HEK293 (cell line): ENCODE measurements around the gene SCYL1.

Source experiments
- CTCF ChIA-PET: fragments of 350-600 bp; formaldehyde crosslinking; extraction: SDS; loops from one replicate; lab custom pipeline; 2021; ENCODE audit warnings: antibody characterized with exemption; lab: Yijun Ruan, JAX
- POLR2A ChIA-PET: fragments of 300-600 bp; formaldehyde crosslinking; extraction: SDS; loops from one replicate; lab custom pipeline; 2020; ENCODE audit warnings: antibody characterized with exemption, inconsistent platforms; lab: Yijun Ruan, JAX
- H3K27ac ChIP-seq: fragments of 200-500 bp; sonication (Bioruptor generic); 2 replicates; pipeline ENCODE4 v1.5.1; 2014; ENCODE audit warnings: low read depth, low read length, control low read depth, inconsistent platforms; ENCODE audit errors: extremely low read depth
- H3K36me3 ChIP-seq, 2 experiments: fragments of 200-500 bp in 1 of 2; sonication (Bioruptor generic) in 1 of 2; 1 replicate in 1 of 2; 2 replicates in 1 of 2; pipeline ENCODE4 v1.5.1; 2014 to 2017; ENCODE audit warnings: inconsistent platforms in 2 of 2, low read length in 2 of 2; ENCODE audit not compliant: control insufficient read depth in 2 of 2, insufficient read depth in 1 of 2
- H3K4me1 ChIP-seq: fragments of 200-500 bp; sonication (Bioruptor generic); 2 replicates; pipeline ENCODE4 v1.5.1; 2014; ENCODE audit warnings: mild to moderate bottlenecking, low read length, inconsistent platforms; ENCODE audit not compliant: control insufficient read depth, insufficient read depth
- H3K4me3 ChIP-seq: 2 replicates; pipeline ENCODE4 v1.5.1; 2011; ENCODE audit warnings: low read depth, mild to moderate bottlenecking, control low read depth, low read length, moderate library complexity
- H3K9me3 ChIP-seq: fragments of 200-500 bp; sonication (Bioruptor generic); 2 replicates; pipeline ENCODE4 v1.5.1; 2014; ENCODE audit warnings: low read depth, low read length, inconsistent platforms; ENCODE audit not compliant: control insufficient read depth, insufficient read depth
- FEZF1 ChIP-seq: fragments of 450-650 bp; formaldehyde crosslinking; IDR thresholded peaks from 2 replicates; pipeline ENCODE4 v1.5.1; 2016; ENCODE audit warnings: missing biosample characterization, missing genetic modification characterization
- KLF10 ChIP-seq: fragments of 450-650 bp; IDR thresholded peaks from 2 replicates; pipeline ENCODE4 v1.5.1; 2018; ENCODE audit warnings: missing biosample characterization, mild to moderate bottlenecking, missing genetic modification characterization
- REPIN1 ChIP-seq: fragments of 450-650 bp; formaldehyde crosslinking; IDR thresholded peaks from 2 replicates; pipeline ENCODE4 v1.5.1; 2017; ENCODE audit warnings: missing biosample characterization, missing genetic modification characterization, low read depth
- SETDB1 ChIP-seq: IDR thresholded peaks from one replicate; pipeline ENCODE4 v1.6.1; 2017; ENCODE audit warnings: mild to moderate bottlenecking, low read length, moderate library complexity, mixed read lengths; ENCODE audit not compliant: insufficient read length
- TCF7L2 ChIP-seq: IDR thresholded peaks from 2 replicates; pipeline ENCODE4 v1.6.1; 2011; ENCODE audit warnings: low read depth, mild to moderate bottlenecking, inconsistent platforms, low read length, moderate library complexity, borderline replicate concordance
- ZFP69B ChIP-seq: fragments of 450-650 bp; formaldehyde crosslinking; IDR thresholded peaks from 2 replicates; pipeline ENCODE4 v1.5.1; 2016; ENCODE audit warnings: missing biosample characterization, missing genetic modification characterization
- ZNF19 ChIP-seq: fragments of 450-650 bp; formaldehyde crosslinking; IDR thresholded peaks from 2 replicates; pipeline ENCODE4; 2016; ENCODE audit warnings: missing biosample characterization, missing genetic modification characterization, low read depth
- ZNF354C ChIP-seq: fragments of 450-650 bp; formaldehyde crosslinking; IDR thresholded peaks from 2 replicates; pipeline ENCODE4 v1.5.1; 2016; ENCODE audit warnings: missing biosample characterization, missing genetic modification characterization, low read depth, borderline replicate concordance
- ZNF391 ChIP-seq: fragments of 450-650 bp; formaldehyde crosslinking; IDR thresholded peaks from 2 replicates; pipeline ENCODE4 v1.5.1; 2016; ENCODE audit warnings: low read depth, missing biosample characterization, missing genetic modification characterization, borderline replicate concordance
- ZNF394 ChIP-seq: fragments of 450-650 bp; formaldehyde crosslinking; IDR thresholded peaks from 2 replicates; pipeline ENCODE4 v1.5.1; 2016; ENCODE audit warnings: missing biosample characterization, missing genetic modification characterization, mild to moderate bottlenecking, moderate library complexity, borderline replicate concordance
- ZNF510 ChIP-seq: fragments of 450-650 bp; formaldehyde crosslinking; IDR thresholded peaks from 2 replicates; pipeline ENCODE4 v1.5.1; 2018; ENCODE audit warnings: mild to moderate bottlenecking, missing genetic modification characterization, missing biosample characterization; ENCODE audit not compliant: insufficient replicate concordance
- ZNF529 ChIP-seq: fragments of 450-650 bp; formaldehyde crosslinking; IDR thresholded peaks from 2 replicates; pipeline ENCODE4 v1.5.1; 2017; ENCODE audit warnings: missing genetic modification characterization, missing biosample characterization; ENCODE audit not compliant: insufficient replicate concordance
- ZNF544 ChIP-seq: fragments of 450-650 bp; formaldehyde crosslinking; IDR thresholded peaks from 2 replicates; pipeline ENCODE4 v1.5.0; 2017; ENCODE audit warnings: missing biosample characterization, missing genetic modification characterization
- ZNF548 ChIP-seq: fragments of 450-650 bp; formaldehyde crosslinking; IDR thresholded peaks from 2 replicates; pipeline ENCODE4 v1.5.1; 2016; ENCODE audit warnings: missing biosample characterization, missing genetic modification characterization
- ZNF561 ChIP-seq: fragments of 450-650 bp; IDR thresholded peaks from 2 replicates; pipeline ENCODE4 v1.5.1; 2018; ENCODE audit warnings: missing biosample characterization, missing genetic modification characterization, borderline replicate concordance
- ZNF624 ChIP-seq: fragments of 450-650 bp; formaldehyde crosslinking; IDR thresholded peaks from 2 replicates; pipeline ENCODE4 v1.5.1; 2017; ENCODE audit warnings: missing biosample characterization, missing genetic modification characterization
- ZNF629 ChIP-seq: fragments of 450-650 bp; formaldehyde crosslinking; IDR thresholded peaks from 2 replicates; pipeline ENCODE4 v1.5.1; 2017; ENCODE audit warnings: missing biosample characterization, missing genetic modification characterization
- ZNF658 ChIP-seq: fragments of 450-650 bp; formaldehyde crosslinking; IDR thresholded peaks from 2 replicates; pipeline ENCODE4; 2016; ENCODE audit warnings: missing biosample characterization, missing genetic modification characterization
- ZSCAN30 ChIP-seq: fragments of 450-650 bp; IDR thresholded peaks from 2 replicates; pipeline ENCODE4 v1.5.1; 2018; ENCODE audit warnings: missing biosample characterization, mild to moderate bottlenecking, missing genetic modification characterization, moderate library complexity
- TF ChIP-seq, protein P1 (sequence below): fragments of 450-650 bp; formaldehyde crosslinking; IDR thresholded peaks from 2 replicates; pipeline ENCODE4 v1.5.1; 2016; ENCODE audit warnings: missing biosample characterization, missing genetic modification characterization
- TF ChIP-seq, protein P2 (sequence below): fragments of 450-650 bp; formaldehyde crosslinking; IDR thresholded peaks from 2 replicates; pipeline ENCODE4 v1.5.1; 2016; ENCODE audit warnings: missing biosample characterization, missing genetic modification characterization
- TF ChIP-seq, protein P3 (sequence below): fragments of 450-650 bp; formaldehyde crosslinking; IDR thresholded peaks from 2 replicates; pipeline ENCODE4 v1.5.1; 2016; ENCODE audit warnings: missing biosample characterization, missing genetic modification characterization
- TF ChIP-seq, protein P4 (sequence below): fragments of 450-650 bp; formaldehyde crosslinking; IDR thresholded peaks from 2 replicates; pipeline ENCODE4 v1.5.1; 2017; ENCODE audit warnings: missing biosample characterization, missing genetic modification characterization

The SCYL1 gene

DNA sequence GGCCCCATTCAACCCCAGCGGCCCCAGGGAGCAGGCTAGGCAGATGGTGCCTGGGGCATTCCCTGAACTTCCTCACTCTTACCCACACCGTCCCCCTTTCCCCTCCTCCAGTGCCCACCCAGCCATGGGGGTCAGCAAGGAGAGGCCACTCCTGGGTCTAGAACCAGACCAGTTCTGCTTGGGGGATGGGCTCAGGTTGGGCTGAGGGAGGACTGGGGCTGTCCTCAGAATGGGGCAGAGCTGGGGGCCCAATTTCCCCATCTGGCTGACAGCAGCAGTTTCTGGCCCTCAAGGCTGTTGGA lies 12.4 kb downstream of the SCYL1 start:
- TF ChIP-seq, protein P1, sequence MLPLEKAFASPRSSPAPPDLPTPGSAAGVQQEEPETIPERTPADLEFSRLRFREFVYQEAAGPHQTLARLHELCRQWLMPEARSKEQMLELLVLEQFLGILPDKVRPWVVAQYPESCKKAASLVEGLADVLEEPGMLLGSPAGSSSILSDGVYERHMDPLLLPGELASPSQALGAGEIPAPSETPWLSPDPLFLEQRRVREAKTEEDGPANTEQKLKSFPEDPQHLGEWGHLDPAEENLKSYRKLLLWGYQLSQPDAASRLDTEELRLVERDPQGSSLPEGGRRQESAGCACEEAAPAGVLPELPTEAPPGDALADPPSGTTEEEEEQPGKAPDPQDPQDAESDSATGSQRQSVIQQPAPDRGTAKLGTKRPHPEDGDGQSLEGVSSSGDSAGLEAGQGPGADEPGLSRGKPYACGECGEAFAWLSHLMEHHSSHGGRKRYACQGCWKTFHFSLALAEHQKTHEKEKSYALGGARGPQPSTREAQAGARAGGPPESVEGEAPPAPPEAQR (tag by site-specific recombination), result no peak
- TF ChIP-seq KLF10 (tag by site-specific recombination) (no peak), ZNF391 (tag by site-specific recombination) (no peak), ZSCAN30 (tag by site-specific recombination) (no peak), FEZF1 (tag by site-specific recombination) (no peak), TCF7L2 (no peak), ZNF548 (tag by site-specific recombination) (no peak), ZNF561 (tag by site-specific recombination) (no peak)
- Histone ChIP-seq H3K4me3 (no peak overlapping the region), H3K36me3 (peaks cover 6 to 80% of the 10 kb centered on the region in 2 experiments; a peak in 2 of 3 replicates), H3K27ac (no peak overlapping the region), H3K4me1 (peaks cover 3% of the 10 kb centered on the region; the same call in 1 of the 2 replicates), H3K9me3 (no peaks in the 10 kb centered on the region)
- ChIA-PET POLR2A (interaction anchor here (0.5 to 2.9 kb wide), 7 partner anchors 9 to 514 kb away, joined by 3 to 12 read pairs (median 5); partner anchors contain the start of gene ZNRD2), CTCF (interaction anchor here (0.7 to 1.1 kb wide), 2 partner anchors 51 to 57 kb away, joined by 3 to 4 read pairs; no protein-coding TSS in a partner anchor)

DNA sequence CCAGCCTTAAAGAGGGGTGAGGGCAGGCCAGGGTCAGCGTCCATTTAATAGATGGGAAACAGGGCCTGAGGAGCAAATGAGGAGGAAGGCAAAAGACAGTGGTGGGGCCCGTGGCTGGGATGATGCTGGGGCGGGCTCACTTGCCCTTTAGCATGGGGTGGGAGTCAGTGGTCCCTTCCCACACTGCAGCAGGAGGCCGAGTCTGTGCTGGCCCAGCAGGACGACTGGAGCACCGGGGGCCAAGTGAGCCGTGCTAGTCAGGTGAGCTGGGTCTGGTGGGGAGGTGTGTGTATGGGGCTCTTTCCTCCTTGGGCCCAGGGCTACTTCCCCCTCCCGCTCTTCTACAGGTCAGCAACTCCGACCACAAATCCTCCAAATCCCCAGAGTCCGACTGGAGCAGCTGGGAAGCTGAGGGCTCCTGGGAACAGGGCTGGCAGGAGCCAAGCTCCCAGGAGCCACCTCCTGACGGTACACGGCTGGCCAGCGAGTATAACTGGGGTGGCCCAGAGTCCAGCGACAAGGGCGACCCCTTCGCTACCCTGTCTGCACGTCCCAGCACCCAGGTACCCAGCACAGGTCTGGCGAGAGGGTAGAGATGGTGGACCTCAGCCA lies 12.8 kb downstream of the SCYL1 start:
- H3K27ac ChIP-seq, result no peak overlapping the region
- TF ChIP-seq, protein P2, sequence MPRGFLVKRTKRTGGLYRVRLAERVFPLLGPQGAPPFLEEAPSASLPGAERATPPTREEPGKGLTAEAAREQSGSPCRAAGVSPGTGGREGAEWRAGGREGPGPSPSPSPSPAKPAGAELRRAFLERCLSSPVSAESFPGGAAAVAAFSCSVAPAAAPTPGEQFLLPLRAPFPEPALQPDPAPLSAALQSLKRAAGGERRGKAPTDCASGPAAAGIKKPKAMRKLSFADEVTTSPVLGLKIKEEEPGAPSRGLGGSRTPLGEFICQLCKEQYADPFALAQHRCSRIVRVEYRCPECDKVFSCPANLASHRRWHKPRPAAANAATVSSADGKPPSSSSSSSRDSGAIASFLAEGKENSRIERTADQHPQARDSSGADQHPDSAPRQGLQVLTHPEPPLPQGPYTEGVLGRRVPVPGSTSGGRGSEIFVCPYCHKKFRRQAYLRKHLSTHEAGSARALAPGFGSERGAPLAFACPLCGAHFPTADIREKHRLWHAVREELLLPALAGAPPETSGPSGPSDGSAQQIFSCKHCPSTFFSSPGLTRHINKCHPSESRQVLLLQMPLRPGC, result no peak
- peak; percentile 76; the same call in 1 of the 2 replicates for TF ChIP-seq ZNF394 (tag by site-specific recombination)
- ChIA-PET POLR2A (interaction anchor here (0.5 to 2.9 kb wide), 4 partner anchors 11 to 99 kb away, joined by 3 to 12 read pairs (median 8); partner anchors contain the start of gene ZNRD2), CTCF (interaction anchor here (1.0 to 1.1 kb wide), 2 partner anchors 34 to 56 kb away, joined by 3 to 4 read pairs; no protein-coding TSS in a partner anchor)
- H3K9me3 ChIP-seq, result no peaks in the 10 kb centered on the region
- H3K4me1 ChIP-seq, result peaks cover 3% of the 10 kb centered on the region; the same call in 1 of the 2 replicates
- H3K36me3 ChIP-seq, result peaks cover 6 to 79% of the 10 kb centered on the region in 2 experiments; a peak in 2 of 3 replicates
- no peak overlapping the region for H3K4me3 ChIP-seq

DNA sequence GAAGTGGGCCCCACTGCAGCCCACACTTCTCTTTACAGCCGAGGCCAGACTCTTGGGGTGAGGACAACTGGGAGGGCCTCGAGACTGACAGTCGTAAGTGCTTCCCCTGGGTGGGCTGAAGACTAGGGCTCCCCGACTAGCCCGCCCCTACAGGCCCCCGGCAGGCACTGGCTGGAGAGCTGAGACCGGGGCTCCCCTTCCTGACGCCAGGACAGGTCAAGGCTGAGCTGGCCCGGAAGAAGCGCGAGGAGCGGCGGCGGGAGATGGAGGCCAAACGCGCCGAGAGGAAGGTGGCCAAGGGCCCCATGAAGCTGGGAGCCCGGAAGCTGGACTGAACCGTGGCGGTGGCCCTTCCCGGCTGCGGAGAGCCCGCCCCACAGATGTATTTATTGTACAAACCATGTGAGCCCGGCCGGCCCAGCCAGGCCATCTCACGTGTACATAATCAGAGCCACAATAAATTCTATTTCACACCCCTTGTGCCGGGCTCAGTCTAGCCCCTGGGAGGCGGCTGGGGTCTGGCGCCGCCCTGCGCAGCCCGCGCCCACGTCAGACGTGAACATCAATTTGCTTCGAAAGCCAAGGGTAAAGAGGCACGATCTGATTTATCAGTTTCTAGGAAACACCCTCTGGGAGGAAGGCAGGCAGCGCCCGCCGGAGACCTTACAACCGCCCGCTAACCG lies 13.5 kb downstream of the SCYL1 start:
- Histone ChIP-seq H3K9me3 (no peaks in the 10 kb centered on the region), H3K27ac (no peak overlapping the region), H3K36me3 (peaks cover 2 to 79% of the 10 kb centered on the region in 2 experiments; a peak in 2 of 3 replicates), H3K4me1 (peaks cover 3% of the 10 kb centered on the region; the same call in 1 of the 2 replicates), H3K4me3 (no peak overlapping the region)
- POLR2A ChIA-PET, result interaction anchor here (0.6 to 2.9 kb wide), 3 partner anchors 11 to 66 kb away, joined by 4 to 12 read pairs (median 5); partner anchors contain the start of gene ZNRD2
- CTCF ChIA-PET, result interaction anchor here (1.0 to 1.1 kb wide), 2 partner anchors 33 to 55 kb away, joined by 3 to 4 read pairs; no protein-coding TSS in a partner anchor
- TF ChIP-seq ZNF544 (tag by site-specific recombination), result no peak
- no peak for TF ChIP-seq ZNF510 (tag by site-specific recombination)
- TF ChIP-seq, protein P3, sequence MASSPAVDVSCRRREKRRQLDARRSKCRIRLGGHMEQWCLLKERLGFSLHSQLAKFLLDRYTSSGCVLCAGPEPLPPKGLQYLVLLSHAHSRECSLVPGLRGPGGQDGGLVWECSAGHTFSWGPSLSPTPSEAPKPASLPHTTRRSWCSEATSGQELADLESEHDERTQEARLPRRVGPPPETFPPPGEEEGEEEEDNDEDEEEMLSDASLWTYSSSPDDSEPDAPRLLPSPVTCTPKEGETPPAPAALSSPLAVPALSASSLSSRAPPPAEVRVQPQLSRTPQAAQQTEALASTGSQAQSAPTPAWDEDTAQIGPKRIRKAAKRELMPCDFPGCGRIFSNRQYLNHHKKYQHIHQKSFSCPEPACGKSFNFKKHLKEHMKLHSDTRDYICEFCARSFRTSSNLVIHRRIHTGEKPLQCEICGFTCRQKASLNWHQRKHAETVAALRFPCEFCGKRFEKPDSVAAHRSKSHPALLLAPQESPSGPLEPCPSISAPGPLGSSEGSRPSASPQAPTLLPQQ (tag by site-specific recombination), result peak; percentile 47; the same call in 1 of the 2 replicates
- no peak for TF ChIP-seq ZNF629
- TF ChIP-seq KLF10 (tag by site-specific recombination), result no peak
- TF ChIP-seq ZNF624 (tag by site-specific recombination), result no peak
- 0 out of 2 replicates have a peak, but pooled peaks have one; percentile 46 for TF ChIP-seq ZFP69B (tag by site-specific recombination)
- no peak for TF ChIP-seq REPIN1 (tag by site-specific recombination)
- no peak for TF ChIP-seq ZSCAN30 (tag by site-specific recombination)
- TF ChIP-seq SETDB1, result no peak
- TF ChIP-seq ZNF354C, result no peak
- no peak for TF ChIP-seq ZNF658 (tag by site-specific recombination)
- TF ChIP-seq ZNF19 (tag by site-specific recombination), result no peak
- no peak for TF ChIP-seq ZNF529
- TF ChIP-seq, protein P4, sequence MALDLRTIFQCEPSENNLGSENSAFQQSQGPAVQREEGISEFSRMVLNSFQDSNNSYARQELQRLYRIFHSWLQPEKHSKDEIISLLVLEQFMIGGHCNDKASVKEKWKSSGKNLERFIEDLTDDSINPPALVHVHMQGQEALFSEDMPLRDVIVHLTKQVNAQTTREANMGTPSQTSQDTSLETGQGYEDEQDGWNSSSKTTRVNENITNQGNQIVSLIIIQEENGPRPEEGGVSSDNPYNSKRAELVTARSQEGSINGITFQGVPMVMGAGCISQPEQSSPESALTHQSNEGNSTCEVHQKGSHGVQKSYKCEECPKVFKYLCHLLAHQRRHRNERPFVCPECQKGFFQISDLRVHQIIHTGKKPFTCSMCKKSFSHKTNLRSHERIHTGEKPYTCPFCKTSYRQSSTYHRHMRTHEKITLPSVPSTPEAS, result no peak
